SKM-1 (cell line): ENCODE results near the gene PBX1.
A peak's percentile ranks its signal among the peaks of the same experiment; 100 is the strongest.

ENCODE experiments used
- DNase-seq: peaks from one replicate; lab custom pipeline; 2025; ENCODE audit not compliant: unreplicated experiment; lab: John Stamatoyannopoulos, UW

PBX1 gene

DNA sequence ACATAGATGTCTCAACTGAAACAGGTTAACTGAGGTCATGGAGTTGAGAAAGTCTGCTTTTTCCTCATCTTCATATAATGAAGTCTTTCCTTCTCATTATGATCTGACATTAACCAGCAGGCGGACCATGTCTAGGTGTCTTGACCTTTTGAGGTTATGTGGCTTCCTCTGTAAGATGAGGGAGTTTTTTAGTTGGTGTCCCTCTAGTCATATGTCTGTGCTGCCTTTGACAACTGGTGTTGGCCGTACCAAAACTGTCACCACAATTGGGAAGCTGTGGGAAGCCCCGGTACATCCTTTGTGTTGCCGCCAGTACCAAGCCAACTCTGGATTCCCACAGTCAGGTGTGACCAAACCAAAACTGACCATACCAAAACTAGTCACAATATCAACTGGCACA, 105.1 kb downstream of the PBX1 start:
- DNase-seq = peak; percentile 92

DNA sequence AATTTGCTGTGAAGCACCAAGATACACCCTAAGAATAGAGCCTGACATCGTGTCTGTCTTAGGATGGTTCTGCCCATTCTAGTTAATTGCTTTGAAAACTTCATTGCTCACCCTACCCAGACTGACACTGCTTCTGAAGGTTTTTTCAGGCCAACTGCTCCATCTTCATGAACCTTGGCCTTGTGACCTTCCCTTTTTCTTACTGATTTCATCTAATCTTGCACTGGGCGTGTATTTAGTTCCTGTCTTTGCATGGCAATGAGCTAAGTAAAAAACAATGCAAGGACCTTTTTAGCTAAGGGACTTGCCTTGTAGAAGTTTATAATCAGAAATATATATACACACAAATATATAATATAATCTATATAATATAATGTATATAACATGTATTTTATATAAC, 108.0 kb downstream of the PBX1 start:
- DNase-seq = peak; percentile 65

DNA sequence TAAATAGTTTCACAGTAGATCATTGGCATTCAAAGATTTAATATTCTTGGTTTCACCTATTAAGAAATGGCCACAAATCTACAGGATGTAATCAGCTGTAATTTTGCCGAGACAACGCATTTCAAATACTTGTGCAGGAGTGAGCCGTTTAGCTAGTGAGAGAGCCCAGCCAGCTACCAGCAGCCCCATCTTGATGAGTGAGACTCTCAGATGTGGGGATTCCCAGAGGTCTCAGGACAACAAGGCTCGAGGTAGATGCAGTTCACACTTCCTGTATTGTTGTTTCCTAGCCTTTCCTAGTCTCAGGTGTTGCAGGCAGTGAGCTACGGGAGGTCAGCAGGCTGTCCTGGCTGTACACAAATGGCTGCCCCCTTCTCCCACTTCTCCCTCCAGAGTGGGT, 108.6 kb downstream of the PBX1 start:
- DNase-seq = no peak

DNA sequence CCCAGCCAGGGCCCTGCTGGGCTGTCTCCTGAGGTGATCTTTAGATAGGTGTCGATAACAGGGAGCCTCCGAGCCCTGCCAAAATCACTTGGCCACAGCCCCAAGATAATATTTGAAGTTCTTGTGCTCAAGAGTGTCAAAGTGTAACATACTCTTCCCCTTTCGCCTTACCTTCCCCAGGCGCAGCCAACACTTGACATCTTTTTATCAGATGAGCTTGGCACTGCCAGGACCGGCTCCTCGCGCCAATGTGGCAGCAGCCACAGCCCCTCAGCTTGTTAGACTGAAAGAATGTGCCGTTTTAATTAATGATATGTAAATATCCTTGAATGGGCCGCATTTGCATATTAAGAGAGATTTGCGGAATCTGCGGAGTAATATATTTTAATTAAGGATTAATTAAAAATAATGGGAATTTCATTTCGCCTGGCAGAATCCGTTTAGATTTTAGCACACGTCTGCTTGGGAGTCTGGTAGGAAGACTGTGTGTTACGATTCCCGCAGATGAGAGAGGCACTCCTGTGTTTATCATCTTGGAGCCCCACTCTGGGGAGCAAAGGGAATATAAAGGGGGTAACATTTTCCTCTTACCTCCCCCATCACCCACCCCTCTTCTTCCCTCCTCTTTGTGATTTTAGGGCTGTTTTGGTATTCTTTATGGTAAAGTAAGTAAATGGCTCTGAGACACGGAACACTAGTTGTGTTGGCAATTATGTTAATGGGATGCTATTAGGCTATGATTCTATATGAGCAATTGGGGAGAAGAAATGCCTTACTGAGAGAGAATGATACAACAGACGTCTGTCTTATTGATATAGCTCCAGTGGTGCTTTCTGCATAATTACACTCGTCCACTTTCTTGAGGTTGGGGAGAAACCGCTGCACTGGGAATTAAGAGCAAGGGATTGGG, 109.8 kb downstream of the PBX1 start:
- no peak for DNase-seq

DNA sequence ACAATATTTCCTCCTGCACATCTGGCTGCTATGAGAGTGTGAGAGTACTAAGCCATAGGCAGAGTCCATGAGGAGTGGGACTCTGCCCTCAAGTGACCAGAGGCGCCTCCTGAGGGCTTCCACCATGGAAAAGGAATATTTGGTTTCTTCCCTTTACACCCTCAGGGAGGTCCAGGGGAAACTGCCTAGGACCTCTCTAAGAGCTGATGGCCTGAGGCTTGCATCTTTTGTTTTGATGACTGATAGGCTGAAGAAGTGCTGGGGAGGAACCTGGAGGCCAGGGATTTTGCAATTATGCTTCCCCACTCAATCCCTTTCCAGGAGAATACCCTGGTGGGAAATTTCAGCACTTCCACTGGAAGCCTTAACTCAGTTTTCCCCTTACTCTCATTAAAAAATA, 111.0 kb downstream of the PBX1 start:
- DNase-seq = no peak

DNA sequence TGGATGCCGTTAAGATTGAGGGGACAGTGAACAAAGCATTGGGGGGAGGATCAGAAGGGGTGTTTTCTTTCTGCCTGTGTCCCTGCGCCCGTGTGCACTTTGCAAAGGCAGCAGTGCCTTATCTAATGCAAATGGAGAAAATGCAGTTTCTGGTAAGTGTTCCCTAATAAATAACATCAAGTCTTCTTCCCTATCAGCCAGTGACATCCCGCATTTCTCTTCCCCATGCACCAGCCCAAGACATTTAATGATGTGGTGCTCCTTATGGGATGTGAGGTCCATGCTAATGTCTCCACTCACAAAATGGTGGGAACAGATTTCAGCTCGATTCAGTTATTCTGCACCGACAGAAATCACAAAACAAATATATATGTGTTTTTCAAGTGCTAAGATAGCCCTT, 111.8 kb downstream of the PBX1 start:
- no peak for DNase-seq

DNA sequence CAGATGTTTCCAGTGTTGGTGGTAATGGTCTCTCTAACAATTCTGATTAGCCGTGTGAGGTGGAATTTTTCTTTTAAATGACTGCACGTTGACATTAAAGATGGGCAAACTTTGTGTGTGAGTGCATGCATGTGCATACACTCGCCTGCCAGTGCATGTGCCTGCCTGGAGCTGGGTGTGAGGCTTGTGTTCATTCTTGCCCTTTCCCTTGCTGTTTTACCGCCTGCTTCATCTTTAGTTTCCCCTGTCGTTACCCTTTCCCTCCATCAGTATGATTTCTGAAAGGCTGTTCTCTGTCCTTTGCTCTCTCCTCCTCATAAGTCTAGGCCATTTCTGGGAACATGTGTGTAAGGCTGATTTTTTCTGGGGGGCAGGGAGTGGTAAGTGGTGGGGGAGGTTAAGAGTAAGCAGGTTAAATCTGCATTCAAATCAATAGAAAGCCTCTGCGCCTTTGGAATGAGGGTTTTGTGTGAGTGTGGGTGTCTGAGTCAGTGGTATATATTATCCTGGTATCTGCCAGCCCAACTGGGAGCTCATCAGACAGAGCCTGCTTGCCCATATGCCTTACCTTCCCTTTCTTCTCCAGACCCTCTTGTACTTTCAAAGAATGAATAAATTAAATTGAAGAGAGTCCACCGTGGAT, 112.5 kb downstream of the PBX1 start:
- DNase-seq = no peak

DNA sequence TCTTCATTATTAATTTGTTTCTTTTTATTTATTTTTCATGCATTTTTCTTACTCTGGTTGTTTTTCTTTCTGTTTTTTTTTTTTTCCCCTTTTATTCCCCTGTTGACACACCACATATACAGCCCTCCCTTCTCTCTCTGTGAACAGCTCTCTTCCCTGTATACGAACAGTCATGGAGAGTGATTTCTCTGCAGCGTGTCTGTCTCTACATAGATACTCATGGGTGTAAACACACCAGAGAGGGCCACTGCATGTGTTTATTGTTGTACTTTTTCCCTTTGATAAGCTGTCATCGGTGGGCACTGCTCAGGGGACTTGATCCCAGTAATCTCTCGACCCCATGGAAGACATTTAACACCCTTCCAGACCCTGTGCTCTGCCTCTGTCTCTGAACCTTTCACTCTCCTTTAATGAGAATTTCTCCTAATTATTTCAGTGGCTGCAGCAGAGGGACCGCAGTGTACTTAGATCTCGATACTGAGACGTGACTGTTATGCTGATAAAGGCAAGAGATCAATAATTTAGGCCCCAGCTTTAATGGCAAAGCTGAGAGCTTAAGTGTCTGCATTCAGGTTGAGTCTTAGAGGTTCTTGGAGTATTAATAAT, 113.1 kb downstream of the PBX1 start:
- DNase-seq = no peak

DNA sequence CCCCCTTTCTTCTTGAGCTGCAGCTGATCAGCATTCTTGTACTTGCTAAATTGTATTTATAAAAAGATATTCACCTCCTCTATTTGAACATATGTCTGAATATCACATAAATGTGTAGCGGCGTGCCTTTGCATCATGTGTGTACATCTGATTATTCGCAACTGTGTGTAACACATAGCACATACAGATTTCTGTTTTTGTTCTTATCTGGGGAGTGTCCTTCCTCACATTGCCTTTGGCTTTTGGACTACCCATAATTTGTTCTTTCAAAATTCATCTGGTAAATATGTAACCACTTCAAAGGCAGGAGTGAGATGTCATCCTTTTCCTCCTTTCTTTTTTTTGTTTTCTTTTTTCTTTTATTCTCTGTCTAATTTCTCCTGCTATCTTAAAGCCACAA, 113.6 kb downstream of the PBX1 start:
- no peak for DNase-seq

DNA sequence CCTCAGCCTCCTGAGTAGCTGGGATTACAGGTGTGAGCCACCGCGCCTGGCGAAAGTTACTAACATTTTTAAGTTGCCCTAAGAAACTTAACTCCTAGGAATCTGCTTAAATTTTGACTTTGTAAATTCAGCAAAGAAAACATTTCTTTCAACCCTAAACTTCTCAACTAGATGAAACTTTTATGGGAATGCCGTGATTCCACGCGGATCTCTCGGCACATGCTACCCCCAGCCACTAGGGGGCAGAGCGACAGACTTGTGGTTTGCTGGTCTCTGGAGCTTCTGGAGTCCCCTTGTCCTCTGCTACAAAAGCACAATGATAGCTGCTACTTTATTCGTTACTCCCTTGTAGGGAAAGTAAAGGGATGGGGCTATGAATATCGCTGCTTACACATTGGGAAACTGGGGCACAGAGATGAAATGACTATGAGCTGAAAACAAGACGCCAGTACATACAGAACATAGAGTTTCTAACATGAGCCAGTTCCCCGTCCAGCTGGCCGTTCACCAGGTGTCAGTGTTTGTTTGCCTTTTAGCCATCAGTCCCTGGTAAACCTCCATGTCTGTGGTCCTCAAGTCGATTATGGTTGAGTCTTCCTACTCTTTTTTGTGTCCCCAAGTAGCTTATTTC, 114.7 kb downstream of the PBX1 start:
- DNase-seq = no peak

DNA sequence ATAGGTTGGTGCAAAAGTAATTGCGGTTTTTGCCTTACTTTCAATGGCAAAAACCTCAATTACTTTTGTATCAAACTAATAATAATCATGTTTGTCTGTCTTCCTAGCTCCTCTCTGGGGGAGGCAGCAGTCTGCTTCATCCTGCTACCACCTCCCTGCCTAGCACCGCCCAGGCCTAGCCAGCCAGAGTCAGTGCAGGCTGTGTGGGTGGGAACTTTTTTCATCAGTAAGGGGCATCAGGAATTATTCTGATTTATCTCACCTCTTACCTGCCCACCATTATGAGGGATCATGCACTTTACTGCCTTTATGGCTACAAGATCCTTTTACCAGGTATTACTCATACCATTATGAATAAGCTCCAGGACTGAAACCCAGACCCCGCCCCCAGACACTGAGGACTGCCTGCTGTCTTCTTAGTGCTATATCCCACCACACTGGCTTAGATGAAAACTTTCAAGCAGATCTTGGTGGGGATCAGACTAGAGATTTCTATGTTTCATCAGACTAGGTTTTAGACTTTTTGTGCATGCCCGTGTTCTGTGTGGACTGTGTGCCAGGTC, 116.4 kb downstream of the PBX1 start:
- DNase-seq = no peak

DNA sequence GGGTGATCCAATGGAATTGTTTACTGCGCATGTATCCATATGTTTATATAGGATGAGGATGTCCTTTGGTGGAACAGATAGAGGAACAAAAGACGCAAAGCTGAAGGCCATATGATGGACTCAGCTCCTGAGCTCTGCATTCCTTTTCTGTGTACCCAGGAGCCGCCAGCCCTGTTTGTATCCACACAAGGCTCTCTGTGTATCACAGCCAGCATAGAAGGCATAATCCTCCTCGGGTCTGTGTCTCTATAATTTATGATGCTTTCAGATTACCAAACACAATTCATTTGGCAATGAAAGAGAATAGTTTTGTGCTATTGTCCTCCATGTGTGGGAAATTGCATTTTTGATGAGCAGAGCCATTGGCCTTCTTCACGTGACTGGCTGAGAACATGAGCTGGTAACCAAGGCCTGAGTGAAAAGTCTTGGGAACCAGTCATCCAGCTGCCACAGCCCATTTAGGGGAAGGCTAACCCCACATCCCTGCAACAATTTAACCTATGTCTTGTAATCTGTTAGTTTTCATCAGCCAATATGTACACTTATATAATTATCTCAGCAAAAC, 119.2 kb downstream of the PBX1 start:
- no peak for DNase-seq

DNA sequence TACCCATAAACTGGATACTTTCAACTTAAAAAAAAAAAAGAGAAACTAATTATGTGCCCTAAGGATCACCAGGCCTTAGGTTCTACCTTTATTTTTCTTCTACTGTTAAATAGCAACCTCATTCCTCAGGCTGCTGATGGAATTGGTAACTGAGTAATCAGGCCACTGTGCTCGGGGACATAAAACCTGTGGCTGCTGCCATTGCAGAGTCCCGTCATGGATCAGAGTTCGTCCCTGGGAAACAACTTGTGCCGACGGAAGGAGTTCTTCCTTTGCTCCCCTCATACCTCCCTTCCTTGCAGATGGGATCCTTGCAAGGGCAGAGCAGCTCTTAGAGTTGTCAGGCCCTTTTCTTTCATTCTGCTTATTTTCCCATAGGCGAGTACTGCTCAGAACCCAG, 123.6 kb downstream of the PBX1 start:
- DNase-seq = no peak

DNA sequence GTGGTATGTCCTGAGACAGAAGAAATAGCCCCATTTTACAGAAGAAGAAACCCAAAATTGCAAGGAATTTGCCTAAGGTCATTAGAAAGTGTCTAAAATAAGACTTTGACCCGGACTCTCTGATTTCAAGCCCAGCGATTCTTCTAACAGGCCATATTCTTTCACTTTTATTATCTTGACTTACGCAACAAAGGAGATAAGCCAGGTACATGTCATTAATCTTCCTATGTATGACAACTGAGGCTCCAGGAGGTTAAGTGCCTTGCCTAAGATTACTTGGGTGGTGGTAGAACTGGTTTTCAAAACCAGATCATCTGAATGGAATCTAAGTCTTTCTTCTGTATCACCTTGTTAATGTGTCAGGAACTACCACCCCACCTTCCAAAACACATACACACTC, 124.3 kb downstream of the PBX1 start:
- no peak for DNase-seq

DNA sequence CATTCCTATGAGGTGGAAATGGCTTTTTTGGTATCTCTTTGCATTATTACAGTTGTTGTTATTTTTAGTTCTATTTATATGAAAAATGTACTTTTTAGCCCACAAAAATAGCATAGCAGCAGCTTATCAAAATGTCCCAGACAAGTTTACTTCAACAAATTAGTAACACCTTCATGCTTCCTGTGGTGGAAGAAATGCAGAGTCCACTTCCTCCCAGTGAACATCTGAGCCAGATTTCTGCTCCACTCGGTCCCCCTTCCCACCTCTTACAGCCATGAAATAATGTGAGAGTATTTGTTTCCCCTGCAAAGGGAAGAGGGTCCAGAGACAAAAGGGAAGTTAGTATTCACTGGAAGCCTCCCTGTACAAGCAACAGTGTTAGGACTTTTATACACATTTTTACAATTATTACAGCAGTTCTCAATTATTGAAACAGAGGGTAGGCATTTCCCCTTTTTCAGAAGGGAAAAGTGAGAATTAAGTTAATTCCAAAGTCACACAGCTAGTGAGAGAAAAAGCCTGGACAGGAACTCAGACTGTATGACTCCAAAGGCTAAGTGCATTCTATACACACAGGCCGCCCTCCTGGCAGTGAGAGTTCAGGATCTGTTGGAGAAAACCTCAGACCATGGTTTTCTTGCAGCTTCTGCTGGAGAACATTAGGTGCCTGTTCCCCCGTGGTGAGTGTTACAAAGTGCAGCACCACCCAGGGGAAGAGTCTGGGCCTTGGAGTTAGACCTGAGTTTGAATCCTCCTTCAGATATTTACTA, 126.5 kb downstream of the PBX1 start:
- no peak for DNase-seq

DNA sequence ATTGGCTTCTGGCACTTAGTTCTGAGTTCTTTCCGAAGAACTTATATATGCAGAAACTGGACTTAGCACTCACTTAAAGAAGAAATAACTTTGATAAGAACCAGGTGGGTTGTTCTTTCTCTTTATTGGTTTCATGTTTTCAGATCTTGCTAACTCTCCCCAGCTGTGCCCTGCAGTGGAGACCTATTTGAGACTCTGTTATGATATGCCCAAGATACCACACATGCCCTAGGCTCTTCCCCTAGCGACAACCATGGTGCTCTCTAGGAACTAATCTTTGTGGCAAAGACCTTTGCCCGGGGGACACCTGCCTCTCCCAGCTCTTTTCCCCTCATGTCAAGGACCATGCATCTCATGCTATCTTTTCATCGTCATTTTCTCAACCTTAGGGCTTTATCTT, 128.8 kb downstream of the PBX1 start:
- no peak for DNase-seq

DNA sequence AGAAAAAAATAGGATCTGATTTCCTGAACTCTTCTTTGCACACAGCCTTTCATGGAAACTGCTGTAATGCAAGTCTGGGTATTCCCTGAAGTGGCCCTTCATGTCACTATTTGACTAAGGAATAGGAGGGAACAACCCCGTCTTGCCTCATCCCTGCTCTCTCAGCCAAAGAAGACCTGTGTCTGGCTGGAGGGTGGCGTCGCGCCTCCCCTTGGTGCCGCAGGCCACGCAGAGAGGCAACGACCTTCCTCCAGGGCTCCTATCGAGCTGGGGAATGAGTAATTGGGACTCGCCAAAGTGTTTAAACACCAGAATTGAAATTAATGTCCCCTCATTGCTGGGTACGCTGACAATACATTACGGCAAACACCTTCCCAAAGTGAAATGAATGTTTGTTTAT, 129.8 kb downstream of the PBX1 start:
- no peak for DNase-seq

DNA sequence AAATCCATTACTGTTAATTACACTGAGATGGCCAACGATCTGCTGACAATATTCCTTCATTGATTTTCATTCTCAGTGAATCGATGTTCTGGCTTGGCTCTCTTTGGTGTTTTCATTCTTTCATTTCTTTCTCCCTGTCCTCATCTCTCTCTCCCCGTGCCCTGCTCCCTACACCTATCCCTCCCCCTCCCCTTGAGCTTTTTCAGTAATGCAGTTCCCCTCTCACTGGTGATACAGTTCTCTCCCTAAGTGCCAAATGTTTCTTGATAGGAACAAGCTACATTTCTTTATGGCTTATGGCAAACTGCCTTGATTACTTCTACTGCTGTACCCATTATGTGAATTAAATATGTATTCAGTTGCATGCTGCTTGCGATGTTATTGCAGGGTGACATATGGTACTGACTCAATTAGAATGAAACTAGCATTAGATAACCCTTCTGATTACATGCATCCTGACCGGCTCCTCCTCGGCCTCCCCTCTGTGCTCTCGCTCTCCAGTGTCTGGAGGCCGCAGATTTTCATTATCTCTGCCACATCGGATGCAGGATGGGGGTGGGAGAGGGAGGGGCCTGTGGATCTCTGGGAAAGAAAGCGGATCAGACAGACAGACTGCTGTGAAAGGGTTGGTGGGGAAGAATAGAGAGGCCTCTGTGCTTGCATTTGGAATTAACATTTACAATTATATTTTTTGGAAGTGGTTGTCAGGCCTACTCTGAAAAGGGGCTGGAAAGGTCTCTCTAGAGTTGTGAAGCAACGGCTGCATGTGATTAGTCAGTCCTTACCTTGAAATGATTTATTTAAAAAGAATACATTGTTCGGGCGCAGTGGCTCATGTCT, 130.9 kb downstream of the PBX1 start:
- no peak for DNase-seq

DNA sequence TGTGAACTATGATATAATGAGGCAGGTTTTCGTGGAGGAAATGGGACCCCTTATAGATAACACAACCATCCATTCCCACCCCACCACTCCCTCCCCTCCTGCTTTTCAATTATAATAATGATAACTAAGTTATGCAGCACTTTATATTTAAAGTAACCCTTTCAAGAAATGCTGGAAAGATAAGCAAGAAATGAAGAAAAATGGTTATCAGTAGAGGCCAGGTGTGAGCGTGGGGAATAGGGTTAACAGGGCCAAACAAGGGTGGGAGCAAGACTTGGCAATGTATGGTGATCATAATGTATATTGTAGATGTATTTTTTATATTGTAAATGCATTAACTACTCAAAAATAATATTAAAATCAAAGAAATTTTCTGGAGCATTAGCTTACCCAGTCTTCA, 133.4 kb downstream of the PBX1 start:
- DNase-seq = no peak
